K562 (cell line): ENCODE results near the gene LRRC14B.

Source experiments
- CTCF ChIP-seq, 3 experiments: IDR thresholded peaks in 2 of 3; conservative IDR thresholded peaks in 1 of 3; 2 replicates each; pipeline ENCODE4 v1.5.1; 2011 to 2012; ENCODE audit warnings: low read length in 3 of 3, mild to moderate bottlenecking in 3 of 3, control low read depth in 2 of 3, improper control_type of control experiment in 1 of 3, inconsistent platforms in 1 of 3, low read depth in 1 of 3, mixed read lengths in 1 of 3, moderate library complexity in 1 of 3; ENCODE audit not compliant: insufficient read depth in 2 of 3
- MAZ ChIP-seq, 2 experiments: fragments of 450-650 bp in 1 of 2; sonication (generic) in 1 of 2; formaldehyde crosslinking; IDR thresholded peaks in 1 of 2; conservative IDR thresholded peaks in 1 of 2; 2 replicates each; pipeline versions ENCODE4 v1.4.0 to v1.5.0; 2020; ENCODE audit warnings: mild to moderate bottlenecking in 1 of 2, missing genetic modification reagents in 1 of 2
- MYC ChIP-seq, 2 experiments: fragments of 250-450 bp in 1 of 2; sonication (Bioruptor Pico) in 1 of 2; IDR thresholded peaks; 2 replicates each; pipeline versions ENCODE4 v1.5.1 to v1.6.1; 2012 to 2021; ENCODE audit warnings: low read depth in 2 of 2, borderline replicate concordance in 1 of 2, improper control_type of control experiment in 1 of 2, low read length in 1 of 2, mild to moderate bottlenecking in 1 of 2, moderate library complexity in 1 of 2
- PCBP1 ChIP-seq: fragments of 200-400 bp; formaldehyde crosslinking; IDR thresholded peaks from 2 replicates; pipeline ENCODE4 v1.6.1; 2018; ENCODE audit warnings: mild to moderate bottlenecking, low read depth, low read length; ENCODE audit not compliant: poor library complexity, severe bottlenecking
- POLR2A ChIP-seq: fragments of 450-650 bp; conservative IDR thresholded peaks from 2 replicates; pipeline ENCODE4 v1.6.1; 2016
- RNF2 ChIP-seq: sonication (generic); IDR thresholded peaks from 2 replicates; pipeline ENCODE4 v1.6.1; 2016
- YBX1 ChIP-seq: fragments of 450-650 bp; IDR thresholded peaks from 2 replicates; pipeline ENCODE4 v1.7.1; 2016; ENCODE audit warnings: mild to moderate bottlenecking
- ZNF121 ChIP-seq: sonication (generic); formaldehyde crosslinking; conservative IDR thresholded peaks from 2 replicates; pipeline ENCODE4 v1.8.0; 2022; ENCODE audit warnings: missing genetic modification reagents
- TF ChIP-seq, protein P1 (sequence below): fragments of 200-400 bp; formaldehyde crosslinking; IDR thresholded peaks from 2 replicates; pipeline ENCODE4 v1.6.1; 2017; ENCODE audit warnings: mild to moderate bottlenecking, low read depth, low read length, moderate library complexity
- TF ChIP-seq, protein P2 (sequence below): sonication (generic); formaldehyde crosslinking; IDR thresholded peaks from 2 replicates; pipeline ENCODE4 v1.8.1; 2022; ENCODE audit warnings: missing genetic modification reagents

DNA sequence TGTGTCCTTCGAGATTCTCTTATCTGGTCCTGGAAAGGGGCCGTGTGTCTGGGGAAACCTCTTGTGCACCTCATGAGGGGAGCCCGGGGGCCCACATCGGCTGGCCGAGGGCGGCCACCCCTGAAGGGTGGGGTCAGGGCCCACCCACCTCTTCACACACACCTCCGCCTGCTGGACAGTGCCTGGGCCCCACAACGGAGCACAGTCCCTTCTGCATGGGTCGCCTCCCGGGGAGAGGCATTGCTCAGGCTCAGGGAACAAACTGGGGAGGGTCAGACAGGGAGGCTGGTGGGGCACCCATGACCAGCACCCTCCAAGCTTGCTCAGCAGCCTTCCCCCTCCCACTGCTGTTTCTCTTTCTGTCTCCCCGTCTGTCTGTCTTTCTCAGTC, 1.3 kb upstream of the LRRC14B start:
- no peak for TF ChIP-seq ZNF121
- no peak for TF ChIP-seq POLR2A
- TF ChIP-seq RNF2 = no peak
- TF ChIP-seq PCBP1 = no peak
- no peak for TF ChIP-seq MYC (IDR thresholded peaks at IDR 0.05; ENCODE audit: low read depth, low read length)
- TF ChIP-seq MYC (CRISPR knock-in tag; IDR thresholded peaks at IDR 0.05; ENCODE audit: borderline replicate concordance, low read depth) = no peak
- TF ChIP-seq, protein P1, sequence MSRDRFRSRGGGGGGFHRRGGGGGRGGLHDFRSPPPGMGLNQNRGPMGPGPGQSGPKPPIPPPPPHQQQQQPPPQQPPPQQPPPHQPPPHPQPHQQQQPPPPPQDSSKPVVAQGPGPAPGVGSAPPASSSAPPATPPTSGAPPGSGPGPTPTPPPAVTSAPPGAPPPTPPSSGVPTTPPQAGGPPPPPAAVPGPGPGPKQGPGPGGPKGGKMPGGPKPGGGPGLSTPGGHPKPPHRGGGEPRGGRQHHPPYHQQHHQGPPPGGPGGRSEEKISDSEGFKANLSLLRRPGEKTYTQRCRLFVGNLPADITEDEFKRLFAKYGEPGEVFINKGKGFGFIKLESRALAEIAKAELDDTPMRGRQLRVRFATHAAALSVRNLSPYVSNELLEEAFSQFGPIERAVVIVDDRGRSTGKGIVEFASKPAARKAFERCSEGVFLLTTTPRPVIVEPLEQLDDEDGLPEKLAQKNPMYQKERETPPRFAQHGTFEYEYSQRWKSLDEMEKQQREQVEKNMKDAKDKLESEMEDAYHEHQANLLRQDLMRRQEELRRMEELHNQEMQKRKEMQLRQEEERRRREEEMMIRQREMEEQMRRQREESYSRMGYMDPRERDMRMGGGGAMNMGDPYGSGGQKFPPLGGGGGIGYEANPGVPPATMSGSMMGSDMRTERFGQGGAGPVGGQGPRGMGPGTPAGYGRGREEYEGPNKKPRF = no peak
- TF ChIP-seq, protein P2, sequence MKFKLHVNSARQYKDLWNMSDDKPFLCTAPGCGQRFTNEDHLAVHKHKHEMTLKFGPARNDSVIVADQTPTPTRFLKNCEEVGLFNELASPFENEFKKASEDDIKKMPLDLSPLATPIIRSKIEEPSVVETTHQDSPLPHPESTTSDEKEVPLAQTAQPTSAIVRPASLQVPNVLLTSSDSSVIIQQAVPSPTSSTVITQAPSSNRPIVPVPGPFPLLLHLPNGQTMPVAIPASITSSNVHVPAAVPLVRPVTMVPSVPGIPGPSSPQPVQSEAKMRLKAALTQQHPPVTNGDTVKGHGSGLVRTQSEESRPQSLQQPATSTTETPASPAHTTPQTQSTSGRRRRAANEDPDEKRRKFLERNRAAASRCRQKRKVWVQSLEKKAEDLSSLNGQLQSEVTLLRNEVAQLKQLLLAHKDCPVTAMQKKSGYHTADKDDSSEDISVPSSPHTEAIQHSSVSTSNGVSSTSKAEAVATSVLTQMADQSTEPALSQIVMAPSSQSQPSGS (CRISPR knock-in tag) = no peak
- TF ChIP-seq MAZ (CRISPR knock-in tag; conservative IDR thresholded peaks at IDR 0.05 in 1 of 2, IDR thresholded peaks at IDR 0.05 in 1 of 2) = no peak
- no peak for TF ChIP-seq CTCF (IDR thresholded peaks at IDR 0.05 in 2 of 3, conservative IDR thresholded peaks at IDR 0.05 in 1 of 3; ENCODE audit: insufficient read depth in 2 of 3, low read depth in 1 of 3, low read length in 3 of 3)
- no peak for TF ChIP-seq YBX1
